Loucy (cell line): Measurements from ENCODE around the gene NR1D2.
"Not testable (repeated sequence)": the region's sequence is repeated elsewhere in the genome, so short reads cannot be mapped to it uniquely, and the experiment has no call there.

Experiments used
- CTCF ChIP-seq: fragments of 200-600 bp; sonication (generic); conservative IDR thresholded peaks from 2 replicates; pipeline ENCODE4 v1.5.1; 2014; ENCODE audit warnings: mild to moderate bottlenecking, antibody characterized with exemption, low read length
- EZH2phosphoT487 ChIP-seq: fragments of 200-600 bp; IDR thresholded peaks from 2 replicates; pipeline ENCODE4 v1.6.1; 2018; ENCODE audit warnings: antibody characterized with exemption, mild to moderate bottlenecking, moderate library complexity, borderline replicate concordance

DNA sequence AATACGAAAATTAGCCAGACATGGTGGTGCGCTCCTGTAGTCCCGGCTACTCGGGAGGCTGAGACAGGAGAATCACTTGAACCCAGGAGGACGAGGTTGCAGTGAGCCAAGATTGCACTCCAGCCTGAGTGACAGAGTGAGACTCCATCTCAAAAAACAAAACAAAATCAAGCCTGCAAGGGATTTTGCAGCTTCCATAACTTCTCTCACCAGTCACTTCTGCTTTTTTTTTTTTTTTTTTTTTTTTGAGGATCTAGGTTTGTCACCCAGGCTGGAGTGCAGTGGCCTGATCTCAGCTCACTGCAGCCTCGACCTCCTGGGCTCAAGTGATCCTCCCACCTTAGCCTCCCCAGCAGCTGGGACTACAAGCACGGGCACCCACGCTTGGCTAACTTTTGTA lies 65.7 kb downstream of the NR1D2 start:
- not testable (repeated sequence) for TF ChIP-seq CTCF, EZH2phosphoT487
